ENCODE measurements around the gene CLASP2.
"Not testable (repeated sequence)": the region's sequence is repeated elsewhere in the genome, so short reads cannot be mapped to it uniquely, and the experiment has no call there.

The CLASP2 gene

DNA sequence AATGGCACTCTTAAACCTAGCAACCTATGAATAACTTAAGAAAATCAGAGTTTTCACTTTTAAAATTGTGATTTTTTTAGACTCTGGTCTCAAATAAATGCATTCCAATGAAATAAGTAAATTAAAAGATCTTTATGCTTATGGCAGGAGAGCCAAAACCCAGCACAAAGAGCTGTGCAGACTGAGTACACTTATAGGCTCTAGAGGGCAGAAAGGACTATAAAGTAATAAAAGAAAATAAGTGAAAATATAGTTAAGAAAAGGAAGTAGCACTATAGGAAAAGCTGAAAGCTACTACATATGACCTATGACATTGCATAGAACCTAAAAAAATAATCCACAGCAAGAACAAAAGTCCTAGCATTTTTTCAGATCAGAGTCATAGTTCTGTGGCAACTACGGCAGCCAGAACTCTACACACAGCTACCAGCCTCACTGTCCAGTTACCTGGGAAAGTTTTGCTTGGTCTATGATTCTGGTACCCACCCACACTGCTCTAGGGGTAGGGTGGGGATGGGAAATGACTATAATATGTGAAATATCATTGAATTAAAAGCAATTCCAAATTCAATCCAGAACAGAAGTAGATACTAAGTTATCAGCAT is 30.5 kb downstream of the CLASP2 start:
- no peak for DNase-seq

DNA sequence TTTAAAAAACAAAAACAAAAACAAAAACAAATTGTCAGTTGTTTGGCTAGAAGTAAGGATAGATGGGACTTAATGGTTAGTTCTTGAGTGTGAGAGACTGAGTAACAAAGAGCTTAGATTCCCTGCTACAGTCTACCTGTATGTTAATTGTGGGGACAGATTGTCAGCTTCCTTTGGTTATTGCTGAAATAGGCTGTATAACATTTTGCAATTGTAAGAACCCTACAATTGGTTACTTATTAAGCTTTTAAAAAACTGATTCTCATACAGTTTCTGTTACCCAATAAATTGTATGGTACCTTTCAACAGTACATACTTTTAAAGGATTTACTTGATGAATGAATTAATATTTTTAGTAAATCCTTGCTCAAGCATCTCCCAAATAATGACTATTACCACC is 35.3 kb downstream of the CLASP2 start:
- no peak for DNase-seq

DNA sequence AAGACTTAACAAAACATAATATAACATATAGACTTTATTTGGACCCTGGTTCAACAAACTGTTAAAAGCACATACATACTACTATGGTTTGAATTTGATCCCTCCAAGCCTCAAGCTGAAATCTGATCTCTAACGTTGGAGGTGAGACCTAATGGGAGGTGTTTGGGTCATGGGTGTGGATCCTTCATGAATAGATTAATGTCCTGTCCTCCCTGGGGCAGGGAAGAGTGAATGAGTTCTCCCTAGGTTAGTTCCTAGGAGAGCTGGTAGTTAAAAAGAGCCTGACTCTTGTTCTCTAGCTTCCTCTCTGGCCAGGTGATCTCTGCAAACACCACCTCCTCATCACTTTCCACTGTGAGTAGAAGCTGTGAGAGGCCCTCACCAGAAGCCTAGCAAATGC is 36.4 kb downstream of the CLASP2 start:
- DNase-seq: no peak

DNA sequence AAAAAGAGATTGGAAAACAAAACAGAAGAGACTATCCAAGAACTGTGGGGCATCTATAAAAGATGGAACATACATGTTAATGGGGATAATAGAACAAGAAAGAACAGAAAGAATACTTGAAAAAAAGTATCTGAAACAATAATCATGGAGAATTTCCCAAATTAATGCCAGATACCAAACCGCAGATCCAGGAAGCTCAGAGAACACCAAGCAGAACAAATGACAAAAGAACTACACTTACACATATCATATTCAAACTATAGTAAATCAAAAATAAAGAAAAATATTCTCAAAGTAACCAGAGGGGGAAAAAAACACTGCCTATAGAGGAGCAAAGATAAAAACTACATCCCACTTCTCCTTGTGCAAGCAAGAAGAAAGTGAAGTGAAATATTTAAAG is 40.0 kb downstream of the CLASP2 start:
- DNase-seq: no peak

DNA sequence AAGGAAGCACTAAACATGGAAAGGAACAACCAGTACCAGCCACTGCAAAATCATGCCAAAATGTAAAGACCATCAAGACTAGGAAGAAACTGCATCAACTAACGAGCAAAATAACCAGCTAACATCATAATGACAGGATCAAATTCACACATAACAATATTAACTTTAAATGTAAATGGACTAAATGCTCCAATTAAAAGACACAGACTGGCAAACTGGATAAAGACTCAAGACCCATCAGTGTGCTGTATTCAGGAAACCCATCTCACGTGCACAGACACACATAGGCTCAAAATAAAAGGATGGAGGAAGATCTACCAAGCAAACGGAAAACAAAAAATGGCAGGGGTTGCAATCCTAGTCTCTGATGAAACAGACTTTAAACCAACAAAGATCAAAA is 44.6 kb downstream of the CLASP2 start:
- not testable (repeated sequence) for DNase-seq

DNA sequence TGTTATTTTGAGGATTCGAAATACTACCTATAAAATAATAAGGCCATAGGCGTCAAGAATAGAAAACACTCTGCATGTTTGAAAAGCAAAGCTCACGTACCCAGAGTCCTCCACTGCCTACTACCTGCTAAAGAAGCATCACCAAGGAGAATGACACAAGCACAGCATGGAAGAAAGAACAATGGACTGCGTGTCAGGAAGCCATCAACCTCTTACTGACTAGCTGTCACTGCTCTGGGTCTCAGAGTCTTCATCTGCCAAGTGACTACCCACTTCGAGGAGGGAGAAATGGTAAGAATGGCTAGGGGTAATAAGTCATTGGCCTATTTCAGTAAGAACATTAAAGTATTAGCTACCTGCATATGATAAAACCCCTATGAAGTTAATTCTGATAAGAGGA is 49.4 kb downstream of the CLASP2 start:
- no peak for DNase-seq

DNA sequence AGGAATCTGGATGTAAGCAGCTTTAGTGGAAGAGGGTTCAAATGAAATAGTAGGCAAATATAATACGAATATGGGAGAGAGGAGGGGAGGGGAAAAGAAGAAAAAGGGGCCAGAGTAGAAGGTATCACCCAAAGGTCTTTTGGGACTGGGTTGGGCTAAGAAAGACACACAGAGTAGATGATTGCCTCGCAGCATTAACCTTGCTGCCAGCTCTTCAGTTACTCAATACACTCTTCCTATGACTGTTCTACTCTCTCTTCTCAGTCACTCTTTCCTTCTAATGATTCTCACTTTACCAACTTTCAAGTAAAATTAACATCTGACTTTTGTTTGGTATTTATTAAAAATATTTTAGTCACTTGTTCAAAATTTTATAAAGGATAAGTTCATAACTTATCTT is 52.8 kb downstream of the CLASP2 start:
- DNase-seq: no peak

DNA sequence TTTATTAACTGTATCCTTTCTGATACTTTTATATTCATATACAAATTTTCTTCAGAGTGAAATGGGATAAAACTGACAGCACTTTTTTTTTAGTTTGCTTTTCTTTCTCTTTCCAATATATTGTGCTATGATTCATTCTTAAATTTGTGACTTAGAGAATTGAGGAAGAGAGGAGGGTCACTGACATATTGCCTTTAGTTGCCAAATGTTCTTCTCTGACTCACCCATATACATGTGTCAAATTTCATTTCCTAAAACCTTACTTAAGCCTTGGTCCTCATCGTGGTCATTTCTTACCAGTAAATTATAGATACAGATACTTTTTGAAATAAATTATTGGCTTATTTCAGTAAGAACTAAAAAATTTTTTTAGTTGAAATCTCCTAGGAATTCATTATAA is 53.9 kb downstream of the CLASP2 start:
- no peak for DNase-seq

DNA sequence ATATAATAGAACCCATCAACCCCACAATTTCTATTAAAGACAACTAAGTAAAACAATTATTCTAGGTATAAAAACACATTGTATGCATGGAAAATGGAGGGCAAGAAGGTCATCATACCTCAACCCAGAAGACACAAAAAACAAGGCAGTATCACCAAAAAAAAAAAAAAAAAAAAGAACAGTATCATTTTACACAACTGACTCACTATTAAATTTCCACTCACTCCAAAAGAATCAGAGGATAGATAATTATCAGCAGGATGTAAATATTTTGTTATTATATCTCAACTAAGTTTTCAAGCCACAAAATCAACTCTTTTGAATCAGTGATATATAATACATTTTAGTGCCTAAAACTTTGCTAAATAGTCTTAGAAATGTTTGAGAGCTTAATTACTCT is 55.0 kb downstream of the CLASP2 start:
- no peak for DNase-seq

DNA sequence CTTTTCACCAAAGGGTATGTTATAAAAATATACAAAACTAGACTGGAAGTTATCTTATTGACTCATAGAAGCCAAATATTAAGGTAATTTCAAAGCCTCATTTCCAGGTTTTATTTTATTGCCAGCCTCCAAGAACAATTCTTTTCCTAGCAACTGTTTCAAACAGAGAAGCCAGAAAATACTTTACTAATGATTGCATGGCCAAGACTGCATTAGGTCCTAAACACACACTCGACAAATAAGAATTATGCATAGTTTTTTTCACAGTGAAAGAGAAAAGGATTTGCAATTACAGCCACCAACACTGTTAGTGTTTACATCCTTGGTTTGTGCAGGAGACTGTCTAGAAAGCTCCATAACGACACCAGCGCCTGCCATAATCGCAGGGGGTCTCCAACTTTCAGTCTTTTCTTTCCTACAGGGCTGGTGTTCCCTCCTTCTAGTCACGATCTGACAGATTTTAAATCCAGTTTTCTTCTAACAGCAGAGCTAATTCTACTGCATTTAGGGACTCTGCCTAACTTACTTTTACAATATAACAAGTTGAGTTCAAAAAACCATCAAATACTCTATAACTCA is 58.1 kb downstream of the CLASP2 start:
- DNase-seq: no peak

DNA sequence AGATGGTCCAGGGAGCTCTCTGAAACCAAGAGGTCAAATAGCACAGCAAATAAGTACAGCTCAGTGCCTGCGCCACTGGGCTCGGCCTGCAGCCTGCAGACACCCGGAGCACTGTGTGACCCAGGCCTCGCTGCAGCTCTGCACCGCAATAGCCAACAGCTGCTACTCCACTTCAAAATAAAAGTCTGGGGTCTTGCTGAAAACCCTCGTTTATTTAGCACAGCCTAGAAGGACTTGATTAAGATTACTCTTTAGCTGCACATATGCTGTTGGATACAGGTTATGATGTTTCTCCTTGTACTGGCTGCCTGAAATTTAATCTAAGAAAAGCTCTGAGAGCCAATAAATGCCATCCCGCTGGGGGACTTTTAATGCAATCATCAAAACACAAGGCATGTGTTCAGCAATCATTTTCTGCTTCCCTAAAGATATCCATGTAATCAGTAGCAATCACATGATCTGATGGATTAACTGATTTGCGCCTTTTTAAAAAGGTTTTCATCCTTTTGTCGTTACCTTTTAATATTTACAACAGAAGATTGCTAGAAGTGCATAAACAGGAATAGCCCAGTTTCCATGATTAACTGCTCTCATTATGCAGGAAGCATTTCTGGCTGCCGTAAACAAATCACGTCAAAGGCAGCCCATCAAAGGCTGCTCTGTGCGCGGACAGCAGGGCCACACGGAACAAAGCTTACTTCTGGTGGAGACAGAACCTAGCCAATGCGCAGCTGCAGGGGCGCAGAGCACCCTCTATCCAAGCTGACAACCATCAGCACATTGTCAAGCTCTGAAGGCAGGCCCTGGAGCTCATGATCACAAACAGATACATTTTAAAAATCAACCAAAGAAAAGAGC is 58.8 kb downstream of the CLASP2 start:
- DNase-seq: peak; percentile 17

DNA sequence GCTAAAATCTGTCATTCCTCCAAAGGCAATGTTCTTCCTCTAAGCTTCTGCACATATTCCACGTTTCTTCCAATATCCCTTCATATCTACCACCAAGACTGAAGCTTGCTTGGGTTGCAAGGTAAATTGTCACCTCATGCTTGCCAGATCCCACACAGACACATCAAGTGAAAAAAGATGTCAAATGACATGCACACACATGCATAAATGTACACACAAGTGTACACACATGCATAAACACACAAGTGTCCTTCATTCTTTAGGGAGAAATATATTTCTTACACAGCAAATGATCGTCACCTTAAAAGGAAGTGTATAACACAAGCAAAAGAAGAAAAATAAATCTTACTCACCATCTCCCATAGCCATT is 59.4 kb downstream of the CLASP2 start:
- no peak for DNase-seq

DNA sequence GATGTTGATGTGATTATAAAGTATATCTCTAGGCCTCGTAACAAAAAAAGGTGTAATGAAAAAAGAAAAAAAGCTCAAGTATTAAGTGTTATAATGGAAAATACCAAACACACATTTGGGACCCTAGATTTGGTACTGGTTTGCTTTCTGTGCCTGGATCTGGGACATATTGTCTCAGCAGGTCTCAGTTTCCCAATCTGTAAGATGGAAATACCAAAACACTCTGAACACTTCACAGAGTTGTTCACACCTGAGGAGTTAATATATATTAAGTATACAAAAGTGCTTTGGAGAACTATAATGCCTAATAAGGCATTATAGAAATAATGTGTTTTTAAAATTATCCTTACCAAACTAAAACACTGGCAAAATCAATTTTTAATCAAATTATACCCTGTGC is 60.0 kb downstream of the CLASP2 start:
- DNase-seq: no peak

DNA sequence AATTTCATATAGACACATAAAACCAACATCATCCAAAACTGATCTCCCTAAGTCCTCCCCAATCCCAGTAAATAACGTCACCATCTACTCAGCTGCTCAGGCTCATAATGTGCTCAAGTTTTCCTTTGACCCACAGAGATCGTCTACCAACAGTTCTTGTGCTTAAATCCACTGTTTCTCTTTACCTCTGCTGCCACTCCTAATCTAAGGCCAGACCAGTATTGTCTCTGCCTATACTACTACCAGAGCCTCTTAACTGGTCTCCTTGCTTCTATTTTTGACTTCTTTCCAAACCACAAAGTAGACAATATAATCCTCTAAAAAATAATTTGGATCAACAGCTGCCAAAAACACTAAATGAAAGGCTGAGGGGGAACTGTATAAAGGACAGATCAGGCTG is 65.3 kb downstream of the CLASP2 start:
- DNase-seq: no peak

DNA sequence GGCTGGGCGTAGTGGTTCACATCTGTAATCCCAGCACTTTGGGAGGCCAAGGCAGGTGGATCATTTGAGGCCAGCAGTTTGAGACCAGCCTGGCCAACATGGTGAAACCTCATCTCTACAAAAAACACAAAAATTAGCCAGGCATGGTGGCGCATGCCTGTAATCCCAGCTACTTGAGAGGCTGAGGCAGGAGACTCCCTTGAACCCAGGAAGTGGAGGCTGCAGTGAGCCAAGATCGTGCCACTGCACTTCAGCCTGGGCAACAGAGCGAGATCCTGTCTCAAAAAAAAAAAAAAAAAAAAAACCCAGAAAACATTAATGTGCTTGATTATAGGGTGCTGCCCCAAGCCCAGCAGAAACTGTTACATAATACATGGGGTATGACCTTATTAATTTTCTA is 67.0 kb downstream of the CLASP2 start:
- not testable (repeated sequence) for DNase-seq

DNA sequence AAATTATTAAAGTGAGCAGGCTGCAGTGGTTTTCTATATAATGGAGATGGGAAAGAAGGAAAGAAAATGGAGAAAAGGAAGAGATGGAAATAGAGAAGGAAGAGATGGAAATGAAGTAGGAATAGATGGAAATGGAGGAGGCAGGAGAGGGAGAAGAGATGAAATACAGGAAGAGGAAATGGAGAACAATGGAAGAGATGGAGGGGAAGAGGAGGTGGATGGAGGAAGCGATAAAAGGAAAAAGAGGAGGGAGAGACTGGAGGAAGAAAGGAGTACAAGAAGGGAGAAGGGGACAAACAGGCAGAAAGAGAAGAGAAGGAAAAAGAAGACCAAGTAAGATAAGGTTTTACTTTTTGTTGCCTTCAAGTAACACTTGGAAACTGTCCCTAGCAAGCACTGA is 67.6 kb downstream of the CLASP2 start:
- no peak for DNase-seq

DNA sequence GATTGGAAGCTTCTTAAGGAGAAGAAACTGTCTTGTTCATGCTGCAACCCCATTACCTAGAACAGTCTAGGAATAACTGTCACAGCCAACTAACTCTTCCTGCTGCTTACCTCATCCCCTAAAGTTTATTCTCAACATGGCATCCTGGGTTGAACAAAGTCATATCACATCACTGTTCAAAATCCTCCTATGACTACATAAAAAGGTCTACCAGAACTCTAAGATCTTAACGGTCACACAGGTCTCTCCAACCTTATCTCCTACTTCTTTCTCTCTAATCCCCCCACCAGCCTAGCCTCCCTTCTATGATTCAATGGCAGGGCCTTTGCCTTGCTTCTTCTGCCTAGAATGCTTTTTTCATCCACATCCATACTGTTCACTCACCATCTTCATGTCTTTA is 69.3 kb downstream of the CLASP2 start:
- DNase-seq: no peak

DNA sequence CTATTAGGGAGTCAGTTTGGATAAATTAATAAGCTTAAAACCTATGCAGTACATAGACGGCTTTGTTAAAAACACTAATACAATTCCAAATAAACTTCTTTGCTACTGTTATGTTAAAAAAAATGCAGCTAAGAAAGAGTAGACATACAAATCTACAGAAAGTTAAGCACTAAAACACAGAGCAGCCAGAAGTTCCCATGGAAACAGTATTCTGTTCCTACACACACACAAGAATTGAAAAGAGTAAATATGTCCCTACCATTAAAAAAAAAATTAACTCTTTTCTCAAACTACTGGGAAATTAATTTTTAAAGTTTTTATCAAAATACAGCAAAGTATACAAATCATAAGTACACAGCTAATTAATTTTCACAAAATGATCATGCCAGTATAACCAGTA is 71.6 kb downstream of the CLASP2 start:
- DNase-seq: no peak

DNA sequence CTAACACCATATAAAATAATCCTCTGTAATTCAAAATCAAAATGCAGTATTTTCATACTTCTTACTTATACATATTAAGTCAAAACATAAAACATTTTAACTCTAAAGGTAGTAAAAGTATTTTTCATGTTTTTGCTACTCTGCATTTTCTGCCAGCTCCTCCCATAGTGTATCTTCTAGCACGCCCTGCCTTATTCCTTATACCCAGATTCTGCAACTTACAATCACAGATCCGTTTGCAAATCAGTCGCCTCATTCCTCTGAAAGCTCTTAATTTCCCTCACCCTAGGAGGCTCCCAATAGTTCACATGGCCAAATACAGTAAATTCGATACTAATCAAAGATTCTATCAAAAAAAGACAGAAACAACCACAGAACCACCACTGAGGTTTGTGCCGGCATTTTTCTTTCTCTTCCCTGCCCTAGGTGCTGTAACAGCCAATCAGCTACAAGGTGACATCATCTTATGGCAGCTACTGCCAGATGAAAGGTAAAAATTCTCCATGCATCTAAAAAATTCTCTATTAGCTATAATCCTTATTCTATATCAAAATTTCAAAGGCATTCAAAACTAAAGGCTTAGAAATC is 72.9 kb downstream of the CLASP2 start:
- peak; percentile 59 for DNase-seq

DNA sequence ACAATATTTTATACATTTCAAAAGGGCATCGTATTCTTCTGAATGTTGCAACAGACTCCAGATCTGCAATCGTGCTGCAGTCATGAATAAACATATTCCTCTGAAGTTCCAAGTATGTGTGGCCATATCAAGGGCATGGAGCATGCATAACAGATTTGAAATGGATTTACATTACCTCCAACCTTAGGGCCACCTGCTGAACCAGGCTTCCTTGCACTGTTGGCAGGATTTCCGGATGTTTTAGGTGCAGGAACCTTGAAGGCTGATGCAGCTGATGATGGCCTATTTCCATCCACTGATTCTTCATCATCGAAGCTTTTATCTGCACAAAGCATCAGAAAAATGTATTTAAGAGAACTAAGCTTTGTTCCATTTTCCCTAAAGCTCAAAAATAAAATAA is 73.5 kb downstream of the CLASP2 start:
- no peak for DNase-seq

DNA sequence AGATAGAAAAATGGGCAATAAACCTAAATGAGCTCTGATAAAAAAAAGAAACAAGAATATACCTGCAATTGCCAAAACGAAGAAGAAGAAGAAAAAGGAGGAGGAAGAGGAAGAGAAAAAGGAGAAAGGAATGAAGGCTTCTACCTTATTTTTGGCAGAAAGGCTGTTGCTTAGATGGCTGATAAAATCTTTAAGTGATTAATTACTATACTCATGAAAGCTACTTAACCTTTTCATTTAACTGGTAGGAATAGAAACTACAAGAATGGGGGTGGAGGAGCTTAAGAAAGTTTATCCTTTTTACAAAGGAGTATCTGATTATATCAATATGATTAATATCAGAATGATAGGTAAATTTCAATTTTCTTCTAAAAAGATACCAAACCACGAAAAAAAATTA is 75.2 kb downstream of the CLASP2 start:
- no peak for DNase-seq

DNA sequence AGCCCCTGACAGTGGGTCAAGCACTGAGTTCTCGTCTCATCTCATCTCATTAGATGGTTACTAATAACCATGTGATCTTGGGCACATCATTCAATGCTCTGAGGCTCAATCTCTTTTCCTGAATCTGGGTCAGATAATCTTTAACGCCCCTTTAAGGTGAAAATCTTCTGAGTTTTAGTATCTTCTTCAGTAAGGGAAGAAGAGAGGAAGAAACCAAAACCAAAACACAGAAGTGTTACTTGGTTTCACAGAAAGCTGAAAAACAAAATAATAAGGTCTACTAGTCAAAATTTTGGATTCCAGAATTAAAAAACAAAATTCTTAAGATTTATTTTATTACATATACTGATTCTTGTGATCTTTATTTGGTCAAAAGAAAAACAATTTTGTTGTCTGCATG is 78.2 kb downstream of the CLASP2 start:
- DNase-seq: no peak

DNA sequence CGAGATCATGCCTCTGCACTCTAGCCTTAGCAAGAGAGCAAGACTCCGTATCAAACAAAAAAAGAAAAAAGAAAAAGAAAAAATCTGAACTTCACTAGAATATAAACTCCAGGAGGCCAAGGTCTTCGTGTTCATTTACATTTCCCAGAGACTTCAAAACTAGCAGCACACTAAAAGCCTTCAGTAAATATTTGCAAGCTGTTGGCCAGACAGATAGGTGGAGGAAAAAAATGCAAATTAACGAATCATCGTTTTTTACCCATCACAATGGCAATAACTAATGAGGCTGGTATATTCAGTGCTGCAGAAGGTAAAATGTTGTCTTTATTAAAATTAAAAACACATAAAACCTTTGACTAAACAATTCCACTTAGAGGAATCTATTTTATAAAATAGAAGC is 80.6 kb downstream of the CLASP2 start:
- DNase-seq: no peak

All from central memory CD4-positive, alpha-beta T cell (primary cell).